ENCODE data around the gene PLA1A. TPM values are rescaled to one million over a fixed set of nuclear protein-coding genes. Genes with fewer than 3 reads are reported as not detected.
A peak's percentile ranks its signal among the peaks of the same experiment; 100 is the strongest.
"Not testable (repeated sequence)": the region's sequence is repeated elsewhere in the genome, so short reads cannot be mapped to it uniquely, and the experiment has no call there.

Gene PLA1A
- total RNA-seq, 2 donors from 2014 or later: 2.8 to 9.1 TPM

- 12% methylated on average over 6 of the region's 6 CpGs for WGBS
Observed at GRCh38 chr3:119677641-119677934, 79.9 kb downstream of the PLA1A start.

GRCh38 chr3:119678209-119678608 is 80.5 kb downstream of the PLA1A start:
- not testable (repeated sequence) for H3K36me3 ChIP-seq; H3K27ac ChIP-seq; H3K4me3 ChIP-seq; H3K27me3 ChIP-seq (replicated peaks; ENCODE audit: insufficient read depth); DNase-seq (ENCODE audit: low spot score); H3K9me3 ChIP-seq
- WGBS: 96% methylated on average over 10 of the region's 10 CpGs
- intact Hi-C loops (cut with DNase I): loop anchor here (5.0 to 10.0 kb wide), 3 partner anchors 41 to 216 kb away; partner anchors contain the start of genes TIMMDC1 and TMEM39A
- peaks cover 10% of the 10 kb centered on the region for H3K4me1 ChIP-seq (replicated peaks)

More at GRCh38 chr3:119677641-119677934, 79.9 kb downstream of the PLA1A start:
- intact Hi-C loops (cut with DNase I): loop anchor here (5.0 to 10.0 kb wide), 3 partner anchors 40 to 215 kb away; partner anchors contain the start of genes TIMMDC1 and TMEM39A
- H3K4me1 ChIP-seq (replicated peaks): peaks cover 10% of the 10 kb centered on the region
- H3K36me3 ChIP-seq: peaks cover 0 to 5% of the 10 kb centered on the region in 2 donors
- H3K9me3 ChIP-seq: no peaks in the 10 kb centered on the region
- TF ChIP-seq POLR2A (IDR thresholded peaks at IDR 0.05): no peak
- TF ChIP-seq CTCF (IDR thresholded peaks at IDR 0.05): no peak
- TF ChIP-seq POLR2AphosphoS5 (IDR thresholded peaks at IDR 0.05): no peak
- peak overlapping the region; percentile 62 to 75 for H3K4me3 ChIP-seq
- no peaks in the 10 kb centered on the region for H3K27me3 ChIP-seq (replicated peaks; ENCODE audit: insufficient read depth)
- H3K27ac ChIP-seq: peak overlapping the region; percentile 84 to 88
- DNase-seq (ENCODE audit: low spot score): no peak

Other genes starting within 250 kb of the PLA1A start
- gene TMEM39A, start 134.3 kb upstream of the PLA1A start, total RNA-seq: 10 to 100 TPM; 20.6 to 72.0 TPM
- 10 to 100 TPM in 1 of 2 donors, 1 to 10 TPM in 1; 7.5 to 14.9 TPM for gene POGLUT1, start 128.9 kb upstream of the PLA1A start, total RNA-seq
- gene TIMMDC1, start 99.3 kb upstream of the PLA1A start, total RNA-seq: 10 to 100 TPM; 65.7 to 67.7 TPM
- gene CD80, start 38.3 kb upstream of the PLA1A start, total RNA-seq: not detected
- 10 to 100 TPM in 1 of 2 donors, 1 to 10 TPM in 1; 8.2 to 14.8 TPM for gene ADPRH, start 18.4 kb upstream of the PLA1A start, total RNA-seq
- gene POPDC2, start 62.7 kb downstream of the PLA1A start, total RNA-seq: 10 to 100 TPM in 1 of 2 donors, 1 to 10 TPM in 1; 8.7 to 26.5 TPM
- 10 to 100 TPM; 26.4 to 29.5 TPM for gene COX17, start 79.5 kb downstream of the PLA1A start, total RNA-seq
- gene CFAP91, start 105.1 kb downstream of the PLA1A start, total RNA-seq: 10 to 100 TPM in 1 of 2 donors, 1 to 10 TPM in 1; 2.5 to 11.6 TPM
- under 1 TPM in 1 of 2 donors, not detected in 1; 0.85 TPM for gene NR1I2, start 184.2 kb downstream of the PLA1A start, total RNA-seq

Data from prostate gland (tissue), 2 donors.